Thoracic aorta (tissue), 2 donors: Measurements from ENCODE around the gene MSI2. TPM values are rescaled to one million over a fixed set of nuclear protein-coding genes. Genes with fewer than 3 reads are reported as not detected.

Source experiments
- ATAC-seq: fragments of 150-250 bp; one replicate; pipeline ENCODE4 v1.8.0; 2017; ENCODE audit warnings: low read depth; ENCODE audit not compliant: insufficient number of reproducible peaks, low FRiP score
- DNase-seq: peaks from one replicate; pipeline ENCODE4 v3.0.0-alpha.2; 2020; ENCODE audit warnings: low spot score
- H3K27ac ChIP-seq, 2 donors: fragments of 200-600 bp; sonication (generic); 1 replicate in 1 of 2; 2 replicates in 1 of 2; pipeline ENCODE4 v1.5.1; 2016; ENCODE audit warnings: mild to moderate bottlenecking in 2 of 2, moderate library complexity in 2 of 2
- H3K27me3 ChIP-seq: fragments of 200-600 bp; sonication (generic); replicated peaks from 2 replicates; pipeline ENCODE4 v1.6.0; 2016; ENCODE audit warnings: mild to moderate bottlenecking; ENCODE audit not compliant: insufficient read depth
- H3K36me3 ChIP-seq: fragments of 200-600 bp; sonication (generic); one replicate; pipeline ENCODE4 v1.5.1; 2016
- H3K4me1 ChIP-seq, 2 donors: fragments of 200-600 bp; sonication (generic); 1 replicate in 1 of 2; 2 replicates in 1 of 2; pipeline versions ENCODE4 v1.5.1 to v1.6.0; 2016; ENCODE audit warnings: low read depth in 2 of 2, mild to moderate bottlenecking in 1 of 2; ENCODE audit not compliant: control insufficient read depth in 1 of 2
- H3K4me3 ChIP-seq: fragments of 200-600 bp; sonication (generic); 2 replicates; pipeline ENCODE4 v1.5.1; 2016; ENCODE audit warnings: mild to moderate bottlenecking
- H3K9me3 ChIP-seq: fragments of 200-600 bp; sonication (generic); 2 replicates; pipeline ENCODE4 v1.5.1; 2016
- CTCF ChIP-seq: fragments of 200-600 bp; sonication (generic); IDR thresholded peaks from one replicate; pipeline ENCODE4 v1.5.1; 2019; ENCODE audit warnings: antibody characterized with exemption
- total RNA-seq, 2 donors: library from RNA; depleted of rRNA; stranded (reverse); fragments of >200 nt; gene quantifications; one replicate each; pipeline versions ENCODE4 v1.1.0 to v1.2.3, GENCODE V29; 2016

Gene MSI2
- total RNA-seq, 2 donors from 2014 or later = 32.1 to 46.2 TPM

GRCh38 chr17:57447990-57448758 is 191.9 kb downstream of the MSI2 start:
- no peaks in the 10 kb centered on the region for H3K9me3 ChIP-seq
- DNase-seq (no peak), ATAC-seq (no peak)
- no peak overlapping the region for H3K27ac ChIP-seq
- no peaks in the 10 kb centered on the region for H3K36me3 ChIP-seq
- no peak overlapping the region for H3K4me3 ChIP-seq
- no peak for TF ChIP-seq CTCF
- no peaks in the 10 kb centered on the region for H3K27me3 ChIP-seq
- H3K4me1 ChIP-seq = peaks cover 2 to 8% of the 10 kb centered on the region in 2 donors

GRCh38 chr17:57448759-57449283 is 192.5 kb downstream of the MSI2 start:
- no peak for TF ChIP-seq CTCF
- no peak for ATAC-seq
- no peaks in the 10 kb centered on the region for H3K36me3 ChIP-seq

GRCh38 chr17:57451191-57451590 is 194.9 kb downstream of the MSI2 start:
- no peaks in the 10 kb centered on the region for H3K36me3 ChIP-seq
- no peak overlapping the region for H3K4me3 ChIP-seq
- H3K27ac ChIP-seq = no peak overlapping the region
- no peaks in the 10 kb centered on the region for H3K9me3 ChIP-seq
- ATAC-seq (no peak), DNase-seq (no peak)
- H3K27me3 ChIP-seq = no peaks in the 10 kb centered on the region
- no peak for TF ChIP-seq CTCF
- peaks cover 0 to 9% of the 10 kb centered on the region in 2 donors for H3K4me1 ChIP-seq

More at GRCh38 chr17:57448759-57449283, 192.5 kb downstream of the MSI2 start:
- peaks cover 0 to 1% of the 10 kb centered on the region in 2 donors for H3K4me1 ChIP-seq
- no peak overlapping the region for H3K27ac ChIP-seq
- H3K27me3 ChIP-seq = no peaks in the 10 kb centered on the region
- H3K4me3 ChIP-seq = no peak overlapping the region
- H3K9me3 ChIP-seq = no peaks in the 10 kb centered on the region
- no peak for DNase-seq

GRCh38 chr17:57451643-57452042 is 195.3 kb downstream of the MSI2 start:
- H3K4me1 ChIP-seq = peaks cover 0 to 13% of the 10 kb centered on the region in 2 donors
- ATAC-seq (no peak), DNase-seq (no peak)
- H3K4me3 ChIP-seq = no peak overlapping the region
- no peak overlapping the region for H3K27ac ChIP-seq
- no peaks in the 10 kb centered on the region for H3K36me3 ChIP-seq
- H3K9me3 ChIP-seq = no peaks in the 10 kb centered on the region
- H3K27me3 ChIP-seq = no peaks in the 10 kb centered on the region
- no peak for TF ChIP-seq CTCF

- DNase-seq (no peak), ATAC-seq (no peak)
- H3K27ac ChIP-seq = no peak overlapping the region
- TF ChIP-seq CTCF = no peak
- H3K4me1 ChIP-seq = peaks cover 0 to 14% of the 10 kb centered on the region in 2 donors
- H3K9me3 ChIP-seq = no peaks in the 10 kb centered on the region
- no peak overlapping the region for H3K4me3 ChIP-seq
- no peaks in the 10 kb centered on the region for H3K27me3 ChIP-seq
- no peaks in the 10 kb centered on the region for H3K36me3 ChIP-seq
These were observed 197.6 kb downstream of the MSI2 start for GRCh38 chr17:57453841-57454425.
